Measurements from ENCODE around the gene TFAP2E.

The TFAP2E gene

GRCh38 chr1:35565742-35566133, 7.4 kb upstream of the TFAP2E start:
- Histone ChIP-seq H3K36me3 (no peaks in the 10 kb centered on the region), H3K27ac (no peak overlapping the region)
- TF ChIP-seq CTCF (IDR thresholded peaks at IDR 0.05): no peak

GRCh38 chr1:35567947-35568558, 5.1 kb upstream of the TFAP2E start:
- H3K4me1 ChIP-seq (ENCODE audit: control insufficient read depth in 1 of 2, insufficient read depth in 1 of 2, low read depth in 1 of 2, low read length in 1 of 2): peaks cover 17 to 24% of the 10 kb centered on the region in 2 experiments
- H3K9me3 ChIP-seq: no peaks in the 10 kb centered on the region
- H3K27me3 ChIP-seq: peaks cover 13% of the 10 kb centered on the region
- H3K27ac ChIP-seq: no peak overlapping the region
- no peak overlapping the region for H3K4me3 ChIP-seq (ENCODE audit: low read depth in 1 of 2, low read length in 1 of 2)
- H3K36me3 ChIP-seq: no peaks in the 10 kb centered on the region
- no peak for TF ChIP-seq CTCF (IDR thresholded peaks at IDR 0.05)

More at GRCh38 chr1:35565742-35566133, 7.4 kb upstream of the TFAP2E start:
- H3K4me1 ChIP-seq (ENCODE audit: control insufficient read depth in 1 of 2, insufficient read depth in 1 of 2, low read depth in 1 of 2, low read length in 1 of 2): peaks cover 24 to 27% of the 10 kb centered on the region in 2 experiments
- no peaks in the 10 kb centered on the region for H3K9me3 ChIP-seq
- H3K27me3 ChIP-seq: no peaks in the 10 kb centered on the region
- H3K4me3 ChIP-seq (ENCODE audit: low read depth in 1 of 2, low read length in 1 of 2): no peak overlapping the region

- Histone ChIP-seq H3K27ac (no peak overlapping the region), H3K27me3 (peaks cover 22% of the 10 kb centered on the region), H3K4me3 (ENCODE audit: low read depth in 1 of 2, low read length in 1 of 2) (no peak overlapping the region), H3K4me1 (ENCODE audit: control insufficient read depth in 1 of 2, insufficient read depth in 1 of 2, low read depth in 1 of 2, low read length in 1 of 2) (peaks cover 18 to 23% of the 10 kb centered on the region in 2 experiments), H3K9me3 (no peaks in the 10 kb centered on the region), H3K36me3 (no peaks in the 10 kb centered on the region)
- peak; percentile 84 for TF ChIP-seq CTCF (IDR thresholded peaks at IDR 0.05)
These were observed 4.1 kb upstream of the TFAP2E start for GRCh38 chr1:35568975-35569395.

- Histone ChIP-seq H3K36me3 (no peaks in the 10 kb centered on the region), H3K9me3 (no peaks in the 10 kb centered on the region), H3K4me3 (ENCODE audit: low read depth in 1 of 2, low read length in 1 of 2) (no peak overlapping the region), H3K4me1 (ENCODE audit: control insufficient read depth in 1 of 2, insufficient read depth in 1 of 2, low read depth in 1 of 2, low read length in 1 of 2) (peaks cover 9 to 16% of the 10 kb centered on the region in 2 experiments), H3K27me3 (peaks cover 31% of the 10 kb centered on the region), H3K27ac (no peak overlapping the region)
- no peak for TF ChIP-seq CTCF (IDR thresholded peaks at IDR 0.05)
These were observed 3.2 kb upstream of the TFAP2E start for GRCh38 chr1:35569936-35570335.

GRCh38 chr1:35570589-35571137, 2.5 kb upstream of the TFAP2E start:
- Histone ChIP-seq H3K4me3 (ENCODE audit: low read depth in 1 of 2, low read length in 1 of 2) (no peak overlapping the region), H3K36me3 (no peaks in the 10 kb centered on the region), H3K4me1 (ENCODE audit: control insufficient read depth in 1 of 2, insufficient read depth in 1 of 2, low read depth in 1 of 2, low read length in 1 of 2) (peaks cover 11 to 16% of the 10 kb centered on the region in 2 experiments), H3K27me3 (peaks cover 33% of the 10 kb centered on the region), H3K9me3 (no peaks in the 10 kb centered on the region), H3K27ac (no peak overlapping the region)
- TF ChIP-seq CTCF (IDR thresholded peaks at IDR 0.05): no peak
